Non-pigmented ciliary epithelial cell (primary cell): ENCODE measurements around the gene EMB.
"Not testable (repeated sequence)": the region's sequence is repeated elsewhere in the genome, so short reads cannot be mapped to it uniquely, and the experiment has no call there.

ENCODE experiments used
- DNase-seq: peaks from one replicate; pipeline ENCODE4 v3.0.0-alpha.2; 2010; ENCODE audit warnings: low read depth

Gene EMB

DNA sequence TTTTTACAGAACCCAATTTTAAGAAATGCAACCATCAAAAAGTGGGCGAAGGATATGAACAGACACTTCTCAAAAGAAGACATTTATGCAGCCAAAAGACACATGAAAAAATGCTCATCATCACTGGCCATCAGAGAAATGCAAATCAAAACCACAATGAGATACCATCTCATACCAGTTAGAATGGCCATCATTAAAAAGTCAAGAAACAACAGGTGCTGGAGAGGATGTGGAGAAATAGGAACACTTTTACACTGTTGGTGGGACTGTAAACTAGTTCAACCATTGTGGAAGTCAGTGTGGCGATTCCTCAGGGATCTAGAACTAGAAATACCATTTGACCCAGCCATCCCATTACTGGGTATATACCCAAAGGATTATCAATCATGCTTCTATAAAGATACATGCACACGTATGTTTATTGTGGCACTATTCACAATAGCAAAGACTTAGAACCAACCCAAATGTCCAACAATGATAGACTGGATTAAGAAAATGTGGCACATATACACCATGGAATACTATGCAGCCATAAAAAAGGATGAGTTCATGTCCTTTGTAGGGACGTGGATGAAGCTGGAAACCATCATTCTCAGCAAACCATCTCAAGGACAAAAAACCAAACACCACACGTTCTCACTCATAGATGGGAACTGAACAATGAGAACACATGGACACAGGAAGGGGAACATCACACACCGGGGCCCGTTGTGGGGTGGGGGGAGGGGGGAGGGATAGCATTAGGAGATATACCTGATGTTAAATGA is 19.7 kb downstream of the EMB start:
- not testable (repeated sequence) for DNase-seq

DNA sequence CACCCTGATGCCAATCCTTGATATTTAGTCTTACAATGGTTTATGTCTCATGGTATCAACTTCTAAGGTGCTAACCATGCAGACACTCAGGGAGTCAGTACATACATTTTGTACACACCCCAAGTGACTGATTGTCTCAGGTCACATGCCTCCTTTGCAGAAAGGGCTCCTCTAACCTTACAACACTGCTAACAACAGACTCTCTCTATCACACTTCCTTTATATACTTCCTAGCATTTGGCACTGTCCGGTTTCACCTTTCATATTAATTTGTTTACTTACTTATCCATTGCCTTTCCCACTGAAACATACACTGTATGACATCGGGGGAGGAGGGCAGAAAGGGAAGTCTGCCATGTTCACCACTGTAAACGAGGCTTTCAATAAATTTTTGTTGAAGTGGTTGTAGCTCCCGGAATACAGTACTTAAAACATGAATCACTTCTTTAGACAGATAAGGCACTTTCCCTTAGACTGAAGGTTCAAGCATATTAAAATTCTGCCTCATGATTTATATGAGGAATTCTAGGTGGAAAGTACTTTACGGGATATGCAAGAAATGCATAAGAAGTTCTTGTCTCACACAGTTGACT is 20.6 kb downstream of the EMB start:
- DNase-seq = no peak

DNA sequence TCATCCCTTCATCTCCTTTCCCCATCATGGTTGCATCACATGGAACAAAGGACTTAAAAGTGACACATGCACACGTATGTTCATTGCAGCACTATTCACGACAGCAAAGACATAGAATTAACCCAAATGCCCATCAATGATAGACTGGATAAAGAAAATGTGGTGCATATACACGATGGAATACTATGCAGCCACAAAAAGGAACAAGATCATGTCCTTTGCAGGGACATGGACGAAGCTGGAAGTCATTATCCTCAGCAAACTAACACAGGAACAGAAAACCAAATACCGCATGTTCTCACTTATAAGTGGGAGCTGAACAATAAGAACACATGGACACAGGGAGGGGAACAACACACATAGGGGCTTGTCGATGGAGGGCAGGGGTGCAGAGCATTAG is 21.4 kb downstream of the EMB start:
- not testable (repeated sequence) for DNase-seq

- not testable (repeated sequence) for DNase-seq
These were observed 24.5 kb downstream of the EMB start for GRCh38 chr5:50416637-50417036.

DNA sequence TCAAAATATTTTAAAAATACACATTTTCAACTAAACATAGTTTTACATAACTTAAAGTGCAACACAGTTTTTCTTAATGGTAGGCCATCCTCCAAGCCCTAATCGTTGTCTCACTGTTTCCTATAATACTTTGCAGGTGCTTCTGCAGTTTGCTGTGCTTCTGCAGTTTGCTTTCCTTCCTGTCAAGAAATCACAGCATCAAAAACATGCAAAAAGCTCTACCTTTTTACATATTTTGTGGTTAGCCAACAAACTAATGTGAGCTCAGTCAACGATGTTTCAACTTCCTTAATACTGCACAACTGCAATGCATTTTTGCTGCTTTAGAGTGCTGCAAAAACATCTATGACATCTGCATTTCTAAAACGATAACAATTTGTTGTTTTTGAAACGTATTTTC is 25.2 kb downstream of the EMB start:
- DNase-seq = no peak

- not testable (repeated sequence) for DNase-seq
These were observed 30.2 kb downstream of the EMB start for GRCh38 chr5:50410932-50411331.

DNA sequence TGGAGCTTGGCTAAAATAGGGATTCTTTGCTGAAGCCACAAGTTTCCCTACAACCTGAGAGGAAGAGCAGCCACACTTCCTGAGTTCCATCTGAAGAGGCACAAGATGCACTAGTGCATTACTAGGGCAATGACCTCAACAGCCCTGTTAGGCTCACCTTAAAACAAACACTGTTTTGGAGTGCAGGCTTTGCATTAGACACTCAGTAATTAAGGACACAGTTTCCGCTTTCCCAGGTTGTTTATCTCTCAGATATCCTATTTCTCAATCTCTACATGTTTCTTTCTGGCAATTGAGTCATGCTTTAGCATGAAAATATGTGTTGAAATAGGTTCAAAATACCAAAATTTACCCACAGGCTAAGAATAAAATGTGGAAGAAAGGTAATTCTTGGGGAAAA is 34.2 kb downstream of the EMB start:
- DNase-seq = no peak

- no peak for DNase-seq
These were observed 39.8 kb downstream of the EMB start for GRCh38 chr5:50401336-50401735.

DNA sequence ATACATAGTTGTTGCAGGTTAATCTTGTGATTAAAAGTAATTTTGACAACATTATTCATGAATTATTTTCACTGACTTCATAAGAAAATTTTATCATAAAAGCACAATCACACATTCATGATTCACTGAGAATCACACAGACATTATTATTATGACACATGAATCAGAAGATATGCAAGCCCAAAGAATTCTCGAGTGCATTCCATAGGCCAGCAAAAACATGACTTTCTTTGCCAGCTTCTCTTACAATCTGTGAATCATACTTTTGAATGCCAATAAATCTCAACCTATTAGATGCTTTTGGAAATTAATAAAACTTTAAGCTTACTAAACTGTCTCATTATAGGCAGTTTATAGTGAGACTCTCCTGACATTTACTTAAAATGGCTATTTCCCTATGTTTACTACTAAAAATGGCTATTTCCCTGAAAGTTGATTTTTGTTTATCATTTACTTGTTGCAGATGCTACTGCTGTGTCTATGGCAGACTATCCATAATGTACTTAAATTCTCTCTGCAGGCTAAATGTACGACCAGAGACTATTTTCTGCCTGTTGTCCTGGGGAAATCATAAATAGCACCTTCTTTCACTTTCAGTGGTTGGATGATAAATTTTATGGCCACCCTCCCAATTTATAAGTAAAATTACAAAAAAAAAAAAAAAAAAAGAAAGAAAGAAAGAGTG is 47.0 kb downstream of the EMB start:
- DNase-seq = peak; percentile 23

DNA sequence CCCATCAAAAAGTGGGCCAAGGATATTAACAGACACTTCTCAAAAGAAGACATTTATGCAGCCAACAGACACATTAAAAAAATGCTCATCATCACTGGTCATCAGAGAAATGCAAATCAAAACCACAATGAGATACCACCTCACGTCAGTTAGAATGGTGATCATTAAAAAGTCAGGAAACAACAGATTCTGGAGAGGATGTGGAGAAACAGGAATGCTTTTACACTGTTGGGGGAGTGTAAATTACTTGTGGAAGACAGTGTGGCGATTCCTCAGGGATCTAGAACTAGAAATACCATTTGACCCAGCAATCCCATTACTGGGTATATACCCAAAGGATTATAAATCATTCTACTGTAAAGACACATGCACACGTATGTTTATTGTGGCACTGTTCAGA is 48.8 kb downstream of the EMB start:
- DNase-seq = not testable (repeated sequence)

- DNase-seq = not testable (repeated sequence)
These were observed 56.7 kb downstream of the EMB start for GRCh38 chr5:50384381-50384780.

- DNase-seq = not testable (repeated sequence)
These were observed 64.4 kb downstream of the EMB start for GRCh38 chr5:50376696-50377095.

GRCh38 chr5:50369287-50370033 is 71.6 kb downstream of the EMB start:
- not testable (repeated sequence) for DNase-seq

DNA sequence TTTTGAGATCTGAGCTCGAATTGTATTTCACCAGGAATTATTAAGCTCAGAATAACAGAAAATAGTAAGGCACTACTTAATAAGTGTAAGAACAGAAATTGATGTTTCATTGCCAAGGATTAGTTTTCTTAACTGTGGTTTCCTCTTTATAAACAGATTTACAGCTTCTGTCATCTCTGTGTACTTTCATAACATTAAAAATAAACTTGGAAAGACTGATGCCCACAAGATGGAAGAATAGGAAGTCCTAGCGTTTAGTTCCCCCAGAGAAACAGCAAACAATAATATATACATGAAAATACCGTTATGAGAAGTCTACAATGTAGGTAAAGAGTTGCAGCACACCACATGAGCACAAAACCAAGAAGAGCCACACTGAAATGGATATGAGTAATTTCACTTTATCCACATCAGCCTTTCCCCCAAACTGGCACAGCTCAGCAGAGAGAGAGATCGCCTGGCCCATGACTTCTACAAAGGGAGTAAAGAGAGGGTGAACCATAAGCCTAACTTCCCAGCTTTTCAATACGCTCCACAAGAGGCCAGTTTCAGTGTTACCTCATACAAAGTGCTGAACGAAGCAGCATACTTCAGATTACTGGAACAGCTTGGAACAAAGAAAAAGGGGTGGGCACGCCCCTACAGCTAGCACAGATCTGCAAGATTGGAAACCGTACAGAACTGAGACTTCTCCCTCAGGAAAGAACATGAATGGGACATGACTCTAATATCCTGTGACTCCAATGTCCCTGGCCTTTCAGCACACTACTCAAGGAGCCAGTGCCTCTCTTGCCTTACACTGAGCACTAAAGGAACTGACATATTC is 75.4 kb downstream of the EMB start:
- DNase-seq = no peak

- not testable (repeated sequence) for DNase-seq
These were observed 76.4 kb downstream of the EMB start for GRCh38 chr5:50364535-50365309.

- no peak for DNase-seq
These were observed 81.9 kb downstream of the EMB start for GRCh38 chr5:50359187-50359586.

DNA sequence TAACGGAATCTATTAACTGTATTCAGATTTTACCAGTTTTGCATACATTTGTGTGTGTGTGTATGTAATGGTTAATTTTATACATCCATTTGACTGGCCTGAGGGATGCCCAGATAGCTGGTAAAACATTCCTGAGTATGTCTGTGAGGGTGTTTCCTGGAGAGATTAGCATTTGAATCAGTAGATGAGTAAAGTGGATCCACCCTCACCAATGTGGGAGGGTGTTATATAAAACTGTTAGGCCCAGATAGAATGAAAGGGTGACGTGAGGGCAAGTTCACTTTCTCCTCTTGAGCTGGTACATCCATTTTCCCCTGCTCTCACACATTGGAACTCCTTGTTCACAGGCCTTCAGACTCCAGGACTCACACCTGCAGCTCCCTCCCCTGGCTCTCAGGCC is 88.7 kb downstream of the EMB start:
- DNase-seq = no peak
